WERI-Rb-1 (cell line): Measurements from ENCODE around the gene CALML6.

Experiments used
- DNase-seq: peaks from one replicate; pipeline ENCODE4 v3.0.0-alpha.2; 2020
- H3K27ac ChIP-seq: fragments of 250-450 bp; sonication (Bioruptor Pico); 2 replicates; pipeline ENCODE4 v1.5.1; 2020; ENCODE audit warnings: mild to moderate bottlenecking, moderate library complexity
- H3K27me3 ChIP-seq: fragments of 250-450 bp; sonication (Bioruptor Pico); 2 replicates; pipeline ENCODE4 v1.5.1; 2021; ENCODE audit warnings: mild to moderate bottlenecking, low read depth, moderate library complexity; ENCODE audit not compliant: insufficient read depth, severe bottlenecking
- H3K36me3 ChIP-seq: fragments of 250-450 bp; sonication (Bioruptor Pico); 2 replicates; pipeline ENCODE4 v1.5.1; 2020; ENCODE audit warnings: mild to moderate bottlenecking, moderate library complexity
- H3K4me3 ChIP-seq: 2 replicates; pipeline ENCODE4 v1.5.1; 2011; ENCODE audit warnings: low read depth, mild to moderate bottlenecking, control low read depth, low read length
- H3K9me3 ChIP-seq: fragments of 250-450 bp; sonication (Bioruptor Pico); 2 replicates; pipeline ENCODE4 v1.5.1; 2021; ENCODE audit warnings: mild to moderate bottlenecking, moderate library complexity; ENCODE audit not compliant: severe bottlenecking
- TF ChIP-seq, protein P1 (sequence below): IDR thresholded peaks from 2 replicates; pipeline ENCODE4 v1.5.1; 2011; ENCODE audit warnings: low read depth, mild to moderate bottlenecking, control low read depth, inconsistent platforms, low read length

Gene CALML6

DNA sequence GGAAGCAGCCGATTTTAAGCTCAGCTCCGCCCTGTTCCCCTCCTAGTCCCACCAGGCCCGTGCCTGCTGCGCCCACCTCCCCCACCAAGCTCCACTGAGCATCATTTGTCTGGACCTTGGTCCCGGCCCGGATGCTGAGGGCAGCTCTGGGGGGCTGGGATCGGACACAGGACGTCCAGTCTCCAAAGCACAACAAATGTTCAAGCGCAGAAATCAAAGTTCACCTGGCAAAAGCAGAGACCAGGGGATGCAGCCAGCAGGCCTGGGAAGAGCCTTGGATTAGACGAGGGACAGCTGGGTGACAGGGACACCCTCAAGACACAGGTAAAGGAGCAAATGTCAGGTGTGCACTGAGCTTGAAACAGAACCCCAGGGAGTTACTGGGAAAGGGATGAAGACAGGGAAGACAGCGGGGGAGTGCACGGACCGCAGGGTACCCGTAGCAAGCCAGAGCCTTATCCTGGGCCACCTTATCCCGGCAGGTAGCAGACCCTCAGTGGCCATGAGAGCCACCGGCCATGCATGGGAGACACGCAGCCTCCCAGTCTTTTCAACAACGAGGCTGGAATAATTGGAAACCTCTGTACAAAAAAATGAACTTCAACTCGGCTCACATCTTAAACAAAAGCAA lies 26.3 kb downstream of the CALML6 start:
- Histone ChIP-seq H3K4me3 (no peak overlapping the region), H3K27ac (no peak overlapping the region), H3K9me3 (no peaks in the 10 kb centered on the region), H3K36me3 (no peaks in the 10 kb centered on the region), H3K27me3 (no peaks in the 10 kb centered on the region)
- TF ChIP-seq, protein P1, sequence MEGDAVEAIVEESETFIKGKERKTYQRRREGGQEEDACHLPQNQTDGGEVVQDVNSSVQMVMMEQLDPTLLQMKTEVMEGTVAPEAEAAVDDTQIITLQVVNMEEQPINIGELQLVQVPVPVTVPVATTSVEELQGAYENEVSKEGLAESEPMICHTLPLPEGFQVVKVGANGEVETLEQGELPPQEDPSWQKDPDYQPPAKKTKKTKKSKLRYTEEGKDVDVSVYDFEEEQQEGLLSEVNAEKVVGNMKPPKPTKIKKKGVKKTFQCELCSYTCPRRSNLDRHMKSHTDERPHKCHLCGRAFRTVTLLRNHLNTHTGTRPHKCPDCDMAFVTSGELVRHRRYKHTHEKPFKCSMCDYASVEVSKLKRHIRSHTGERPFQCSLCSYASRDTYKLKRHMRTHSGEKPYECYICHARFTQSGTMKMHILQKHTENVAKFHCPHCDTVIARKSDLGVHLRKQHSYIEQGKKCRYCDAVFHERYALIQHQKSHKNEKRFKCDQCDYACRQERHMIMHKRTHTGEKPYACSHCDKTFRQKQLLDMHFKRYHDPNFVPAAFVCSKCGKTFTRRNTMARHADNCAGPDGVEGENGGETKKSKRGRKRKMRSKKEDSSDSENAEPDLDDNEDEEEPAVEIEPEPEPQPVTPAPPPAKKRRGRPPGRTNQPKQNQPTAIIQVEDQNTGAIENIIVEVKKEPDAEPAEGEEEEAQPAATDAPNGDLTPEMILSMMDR = no peak
- DNase-seq = no peak

DNA sequence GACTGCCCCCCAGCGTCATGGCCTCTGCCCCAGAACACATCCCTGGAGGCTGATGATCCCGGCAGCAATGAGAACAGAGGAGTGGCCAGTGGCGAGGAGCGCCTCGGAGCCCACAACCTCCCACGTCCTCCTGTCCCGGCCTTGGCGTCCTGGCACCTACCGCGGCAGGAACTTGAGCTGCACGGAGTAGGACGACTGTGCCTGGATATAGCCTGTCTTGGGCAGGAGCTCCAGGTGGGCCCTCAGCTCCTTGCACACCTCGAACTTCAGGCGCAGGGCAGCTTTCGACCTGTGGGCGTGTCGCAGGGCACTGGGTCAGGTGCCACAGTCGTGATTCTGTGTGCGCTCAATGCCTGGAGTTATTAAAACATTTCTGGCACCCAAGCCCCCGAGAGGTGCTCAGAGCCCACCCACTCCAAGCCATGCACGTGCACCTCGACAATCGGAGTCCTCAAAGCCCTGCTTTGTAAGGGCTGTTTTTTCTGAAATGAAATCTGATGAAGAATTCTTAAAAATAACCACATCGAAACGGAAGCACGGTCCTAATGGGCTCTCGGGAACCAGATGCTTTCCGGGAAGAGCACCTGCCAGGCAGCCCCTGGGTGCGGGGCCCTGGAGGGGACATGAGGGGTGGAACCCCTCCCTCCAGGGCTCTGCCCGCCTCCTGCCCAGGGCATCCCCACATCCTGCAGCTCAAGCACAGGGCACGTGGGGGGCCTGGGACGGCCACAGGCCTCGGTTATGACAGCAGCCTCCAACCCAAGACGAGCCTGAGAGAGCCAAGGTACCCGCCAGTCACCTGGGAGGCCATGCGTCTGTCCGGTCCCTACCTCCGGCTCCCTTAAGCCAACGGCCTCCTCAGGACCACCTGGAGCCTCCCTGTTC lies 27.1 kb downstream of the CALML6 start:
- H3K27me3 ChIP-seq = no peaks in the 10 kb centered on the region
- H3K36me3 ChIP-seq = no peaks in the 10 kb centered on the region
- H3K4me3 ChIP-seq = no peak overlapping the region
- TF ChIP-seq, protein P1 = no peak
- DNase-seq = no peak
- H3K27ac ChIP-seq = no peak overlapping the region
- H3K9me3 ChIP-seq = no peaks in the 10 kb centered on the region

DNA sequence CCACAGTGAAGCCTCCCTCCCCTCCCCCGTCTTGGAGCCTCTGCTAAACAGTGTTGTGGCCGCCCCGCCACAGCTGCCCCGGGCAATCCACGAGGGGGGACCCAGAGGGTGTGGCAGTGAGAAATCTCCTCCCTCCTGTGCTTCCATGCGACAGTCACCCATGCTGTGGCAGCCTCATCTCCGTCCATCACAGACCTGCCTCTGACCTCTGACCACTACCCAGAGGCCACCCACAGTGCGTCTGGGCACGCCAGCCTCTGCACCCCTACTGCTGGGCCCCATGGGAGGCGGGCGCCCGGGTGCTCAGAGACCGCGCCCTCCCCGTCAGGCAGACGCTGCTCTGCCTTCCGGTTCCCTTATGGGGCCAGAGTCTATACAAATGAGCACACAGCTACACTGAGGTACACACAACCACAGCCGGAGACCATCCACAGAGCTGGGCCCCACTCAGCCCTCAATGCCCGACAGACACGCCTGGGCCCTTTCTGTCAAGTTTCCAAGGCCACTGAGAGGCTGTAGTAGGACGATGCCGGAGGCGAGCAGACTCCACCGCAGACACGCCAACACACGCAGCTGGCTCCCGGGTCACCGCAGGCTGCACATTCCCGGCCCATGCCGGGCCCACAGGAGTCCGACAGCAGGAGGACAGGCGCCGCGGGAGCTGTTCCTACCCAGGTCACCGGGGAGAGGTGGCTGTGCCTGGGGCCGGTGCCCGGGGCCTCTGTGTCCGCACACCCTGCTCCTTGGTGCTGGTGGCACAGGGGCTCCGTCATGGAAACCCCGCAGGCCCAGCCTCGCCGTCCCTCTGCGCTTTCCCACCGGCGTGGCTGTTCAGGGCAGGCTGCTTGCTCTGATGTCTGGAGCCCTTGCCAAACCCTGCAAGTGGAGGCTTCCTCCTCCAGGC lies 27.9 kb downstream of the CALML6 start:
- Histone ChIP-seq H3K9me3 (no peaks in the 10 kb centered on the region), H3K4me3 (no peak overlapping the region), H3K27me3 (no peaks in the 10 kb centered on the region), H3K27ac (peak overlapping the region; percentile 62), H3K36me3 (no peaks in the 10 kb centered on the region)
- TF ChIP-seq, protein P1 = no peak
- DNase-seq = no peak

DNA sequence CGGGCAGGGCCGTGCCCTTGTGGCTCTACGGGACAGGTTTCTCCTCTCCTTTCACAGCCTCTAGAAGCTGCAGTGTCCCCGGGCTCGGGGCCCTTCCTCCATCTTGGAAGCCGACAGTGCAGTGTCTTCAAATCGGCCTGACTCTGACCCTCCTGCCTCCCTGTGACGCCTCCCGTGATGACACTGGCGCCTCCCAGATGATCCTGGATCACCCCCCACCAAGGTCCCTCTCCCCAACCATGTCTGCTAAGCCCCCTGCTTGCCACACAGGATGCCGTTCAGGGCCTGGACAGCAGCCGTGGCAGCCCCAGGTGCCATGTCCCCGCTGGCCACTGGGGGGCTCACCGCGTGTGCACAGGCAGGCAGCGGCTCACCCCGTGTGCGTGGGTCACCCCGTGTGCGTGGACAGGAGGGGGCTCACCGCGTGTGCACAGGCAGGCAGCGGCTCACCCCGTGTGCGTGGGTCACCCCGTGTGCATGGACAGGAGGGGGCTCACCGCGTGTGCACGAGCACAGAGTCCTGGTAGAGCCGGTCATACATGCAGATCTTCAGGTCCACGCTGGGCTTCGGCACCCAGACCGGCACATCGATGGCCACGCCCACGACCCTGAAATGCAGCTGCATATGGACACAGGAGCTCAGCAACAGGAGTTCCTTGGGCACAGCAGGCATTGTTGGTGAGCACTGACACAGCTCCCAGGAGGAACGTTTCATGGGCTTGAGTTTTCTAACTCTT lies 28.9 kb downstream of the CALML6 start:
- peak; percentile 89 for DNase-seq
- TF ChIP-seq, protein P1 = peak; percentile 93

DNA sequence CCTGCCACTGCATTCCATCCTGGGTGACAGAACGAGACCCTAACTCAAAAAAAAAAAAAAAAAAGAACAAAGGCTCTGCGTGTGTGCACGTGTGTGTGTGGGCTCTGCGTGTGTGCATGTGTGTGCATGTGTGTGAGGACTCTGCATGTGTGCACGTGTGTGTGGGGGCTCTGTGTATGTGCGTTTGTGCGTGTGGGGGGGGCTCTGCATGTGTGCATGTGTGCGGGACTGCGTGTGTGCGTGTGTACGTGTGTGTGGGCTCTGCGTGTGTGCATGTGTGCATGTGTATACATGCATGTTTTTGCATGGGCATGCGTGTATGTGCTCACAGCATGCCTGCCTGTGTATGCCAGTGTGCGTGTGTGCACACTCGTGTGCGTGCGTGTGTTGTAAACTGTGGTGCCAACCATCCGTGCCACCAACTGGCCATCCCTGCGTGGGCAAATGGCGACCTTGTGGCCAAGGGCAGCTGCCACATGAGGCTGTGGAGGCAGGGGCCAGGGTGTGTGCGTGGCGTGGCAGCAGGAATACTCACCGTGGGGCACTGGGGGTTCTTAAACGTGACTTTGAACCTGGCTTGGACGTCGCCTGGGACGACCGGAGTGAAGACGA lies 30.8 kb downstream of the CALML6 start:
- no peak for DNase-seq
- TF ChIP-seq, protein P1 = no peak
- no peak overlapping the region for H3K27ac ChIP-seq
- H3K36me3 ChIP-seq = no peaks in the 10 kb centered on the region
- no peaks in the 10 kb centered on the region for H3K9me3 ChIP-seq
- H3K27me3 ChIP-seq = no peaks in the 10 kb centered on the region
- no peak overlapping the region for H3K4me3 ChIP-seq

More for the DNA sequence above, 28.9 kb downstream of the CALML6 start:
- H3K27me3 ChIP-seq = no peaks in the 10 kb centered on the region
- H3K36me3 ChIP-seq = no peaks in the 10 kb centered on the region
- H3K27ac ChIP-seq = peak overlapping the region; percentile 62
- H3K4me3 ChIP-seq = peak overlapping the region; percentile 49
- no peaks in the 10 kb centered on the region for H3K9me3 ChIP-seq
